HS-27A (cell line): Measurements from ENCODE around the gene SH2D3A.
"Not testable (repeated sequence)": the region's sequence is repeated elsewhere in the genome, so short reads cannot be mapped to it uniquely, and the experiment has no call there.

Experiments
- DNase-seq: peaks from one replicate; pipeline ENCODE4 v3.0.0-alpha.2; 2012; ENCODE audit warnings: low read depth, missing footprints

Gene SH2D3A

DNA sequence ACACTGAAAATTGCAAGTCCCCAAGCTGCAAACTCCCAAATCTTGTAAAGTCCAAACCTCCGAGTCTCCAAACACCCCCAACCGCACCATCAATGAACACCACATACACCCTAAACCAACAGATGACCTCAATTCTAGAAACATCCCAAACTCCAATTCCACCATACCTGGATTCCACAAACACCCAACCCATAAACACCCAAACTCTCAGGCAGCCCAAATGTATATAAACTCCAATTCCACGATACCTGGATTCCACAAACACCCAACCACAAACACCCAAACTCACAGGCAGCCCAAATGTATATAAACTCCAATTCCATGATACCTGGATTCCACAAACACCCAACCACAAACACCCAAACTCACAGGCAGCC is 47.3 kb downstream of the SH2D3A start:
- DNase-seq = no peak

DNA sequence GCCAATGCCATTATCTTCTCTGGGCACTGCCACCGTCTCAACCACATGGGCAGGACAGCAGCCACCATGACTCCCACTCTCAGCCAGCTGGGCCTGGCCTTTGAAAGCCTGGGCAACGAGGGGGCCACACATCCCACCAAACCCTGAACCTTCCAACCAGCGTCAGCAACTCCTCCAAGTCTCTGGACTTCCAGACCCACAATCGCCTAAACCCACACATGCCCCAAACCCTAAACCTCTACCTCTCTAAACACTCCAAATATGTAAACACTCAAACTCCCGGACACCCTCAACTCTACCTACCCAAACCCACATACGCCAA is 47.7 kb downstream of the SH2D3A start:
- no peak for DNase-seq

DNA sequence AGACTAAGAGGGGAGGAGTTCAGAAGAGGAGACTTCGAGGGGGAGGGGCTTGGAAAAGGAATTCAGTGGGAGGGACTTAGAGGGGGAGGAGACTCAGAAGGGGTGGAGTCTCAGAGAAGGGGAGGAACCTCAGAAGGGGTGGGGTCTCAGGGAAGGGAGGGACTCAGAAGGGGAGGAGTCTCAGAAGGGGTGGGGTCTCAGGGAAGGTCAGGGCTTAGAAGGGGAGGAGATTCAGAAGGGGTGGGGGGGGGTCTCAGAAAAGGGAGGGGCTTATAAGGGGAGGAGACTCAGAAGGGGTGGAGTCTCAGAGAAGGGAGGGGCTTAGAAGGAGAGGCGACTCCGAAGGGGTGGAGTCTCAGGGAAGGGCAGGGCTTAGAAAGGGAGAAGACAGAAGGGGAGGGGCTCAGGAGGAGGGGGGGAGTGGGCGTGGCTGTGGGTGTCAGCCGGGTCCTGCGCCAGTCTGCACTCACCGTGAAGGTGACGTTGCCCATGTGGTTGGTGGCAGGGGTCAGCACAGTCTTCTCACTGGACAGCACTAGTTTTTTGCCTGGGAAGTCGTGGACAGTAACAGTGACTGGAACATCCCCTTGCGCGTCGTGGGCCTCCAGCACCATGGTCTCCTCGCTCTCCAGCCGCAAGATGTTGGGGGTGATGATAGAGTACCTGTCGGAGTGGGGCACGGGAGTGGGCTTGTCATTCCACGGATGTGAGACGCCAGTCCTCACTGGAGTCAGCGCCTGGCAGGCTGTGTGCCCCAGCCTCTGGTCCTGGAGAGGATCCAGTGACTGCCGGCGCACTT is 48.3 kb downstream of the SH2D3A start:
- no peak for DNase-seq

DNA sequence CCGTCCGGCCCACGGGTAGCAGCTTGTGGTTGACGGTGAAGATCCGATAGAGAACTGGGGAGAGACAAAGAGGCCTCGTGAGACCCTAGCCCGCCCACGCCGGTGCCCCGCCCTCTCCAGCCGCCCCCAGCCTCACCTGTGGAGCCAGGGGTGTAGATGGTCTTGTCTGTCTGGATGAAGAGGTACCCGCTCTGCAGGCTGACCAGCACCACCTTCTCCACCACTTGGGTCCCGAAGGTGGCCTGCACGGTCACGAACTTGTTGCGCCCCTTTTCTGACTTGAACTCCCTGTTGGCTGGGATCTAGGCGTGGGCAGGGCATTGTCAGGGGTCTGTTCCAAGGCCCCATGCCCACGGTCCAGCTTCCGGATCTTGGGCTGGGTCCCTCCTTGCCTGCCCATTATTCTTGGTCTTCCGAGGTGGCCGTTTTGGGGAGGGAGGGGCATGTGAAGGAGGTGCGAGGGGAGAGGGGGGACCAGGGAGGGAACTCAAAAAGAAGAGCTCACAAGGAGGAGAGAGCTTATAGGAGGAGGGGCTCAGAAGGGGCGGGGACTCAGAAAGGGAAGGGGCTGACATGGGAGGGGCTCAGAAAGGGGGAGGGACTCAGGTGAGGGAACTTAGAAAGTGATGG is 49.0 kb downstream of the SH2D3A start:
- no peak for DNase-seq

DNA sequence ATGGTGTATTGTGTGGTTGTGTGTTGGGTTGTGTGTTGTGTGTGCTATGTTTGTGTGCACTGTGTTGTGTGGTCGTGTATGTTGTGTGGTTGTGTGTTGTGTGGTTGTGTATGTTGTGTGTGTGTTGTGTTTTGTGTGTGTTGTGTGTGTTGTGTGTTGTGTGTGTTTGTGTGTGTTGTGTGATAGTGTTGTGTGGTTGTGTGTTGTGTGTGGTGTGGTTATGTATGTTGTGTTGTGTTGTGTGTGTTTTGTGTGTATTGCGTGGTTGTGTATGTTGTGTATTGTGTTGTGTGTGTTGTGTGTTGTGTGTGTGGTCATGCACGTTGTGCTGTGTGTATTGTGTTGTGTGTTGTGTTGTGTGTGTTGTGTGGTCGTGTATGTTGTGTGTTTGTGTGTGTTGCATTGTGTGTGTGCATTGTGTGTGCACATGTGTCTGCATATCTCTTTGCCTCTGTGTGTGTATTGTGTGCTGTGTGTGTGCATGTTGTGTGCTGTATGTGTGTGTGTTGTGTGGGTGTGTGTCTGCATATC is 49.7 kb downstream of the SH2D3A start:
- no peak for DNase-seq

DNA sequence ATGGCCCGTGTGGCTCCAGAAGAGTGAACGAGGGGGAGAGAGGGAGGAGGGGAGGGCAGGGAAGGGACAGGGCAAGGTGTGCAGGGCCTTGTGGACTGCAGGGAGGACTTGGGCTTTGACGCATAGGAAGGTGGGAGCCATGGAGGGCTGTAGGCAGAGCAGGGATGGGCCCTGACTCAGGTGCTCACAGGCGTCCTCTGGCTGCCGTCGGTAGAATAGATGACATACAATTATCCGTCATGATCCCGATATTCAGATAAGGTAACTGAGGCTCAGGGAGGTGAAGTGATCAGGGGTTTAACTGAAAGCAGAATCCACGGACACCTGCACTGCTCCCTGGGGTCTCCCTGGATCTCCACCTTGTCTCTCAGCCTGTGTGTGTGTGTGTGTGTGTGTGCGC is 50.2 kb downstream of the SH2D3A start:
- DNase-seq = no peak

DNA sequence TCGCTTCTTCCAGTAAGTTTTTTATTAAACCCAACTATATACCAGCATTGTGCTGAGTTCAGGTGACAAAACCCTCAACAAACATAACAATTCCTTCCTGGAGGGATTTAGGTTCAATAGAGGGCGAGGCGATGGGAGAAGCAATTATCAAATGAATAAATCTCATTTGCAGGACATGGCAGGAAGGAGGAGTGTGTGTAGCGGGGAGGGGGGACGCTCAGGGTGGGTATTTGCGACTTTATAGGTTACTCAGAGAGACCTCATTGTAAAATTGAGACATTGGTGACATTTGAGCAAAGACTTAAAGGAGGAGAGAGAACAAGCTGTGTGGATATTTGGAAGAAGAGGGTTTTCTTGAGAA is 50.6 kb downstream of the SH2D3A start:
- no peak for DNase-seq

DNA sequence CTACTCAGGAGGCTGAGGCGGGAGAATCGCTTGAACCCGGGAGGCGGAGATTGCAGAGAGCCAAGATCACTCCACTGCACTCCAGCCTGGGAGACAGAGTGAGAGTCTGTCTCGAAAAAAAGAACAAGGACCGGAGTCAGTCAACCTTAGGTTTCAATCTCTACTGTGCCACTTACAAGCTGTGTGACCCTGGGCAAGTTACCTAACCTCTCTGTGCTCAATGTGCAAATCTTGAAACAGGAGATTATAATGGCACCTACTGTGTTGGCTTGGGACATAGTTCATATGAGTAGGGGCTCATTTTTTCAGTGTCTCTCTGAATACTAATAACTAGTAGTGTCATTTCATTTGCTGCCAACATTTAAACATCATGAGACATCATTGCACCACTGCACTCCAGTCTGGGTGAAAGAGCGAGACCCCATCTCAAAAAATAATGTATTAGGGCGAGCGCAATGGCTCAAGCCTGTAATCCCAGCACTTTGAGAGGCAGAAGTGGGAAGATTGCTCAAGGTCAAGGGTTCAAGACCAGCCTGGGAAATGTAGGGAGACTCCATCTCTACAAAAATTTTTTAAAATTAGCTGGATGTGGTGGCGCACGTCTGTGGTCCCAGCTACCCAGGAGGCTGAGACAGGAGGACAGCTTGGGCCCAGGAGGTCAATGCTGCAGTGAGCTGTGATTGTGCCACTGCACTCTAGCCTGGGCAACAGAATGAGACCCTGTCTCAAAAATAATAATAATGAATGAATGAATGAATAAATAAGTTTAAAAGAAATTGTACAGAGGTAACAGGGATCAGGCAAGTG is 52.3 kb downstream of the SH2D3A start:
- no peak for DNase-seq

DNA sequence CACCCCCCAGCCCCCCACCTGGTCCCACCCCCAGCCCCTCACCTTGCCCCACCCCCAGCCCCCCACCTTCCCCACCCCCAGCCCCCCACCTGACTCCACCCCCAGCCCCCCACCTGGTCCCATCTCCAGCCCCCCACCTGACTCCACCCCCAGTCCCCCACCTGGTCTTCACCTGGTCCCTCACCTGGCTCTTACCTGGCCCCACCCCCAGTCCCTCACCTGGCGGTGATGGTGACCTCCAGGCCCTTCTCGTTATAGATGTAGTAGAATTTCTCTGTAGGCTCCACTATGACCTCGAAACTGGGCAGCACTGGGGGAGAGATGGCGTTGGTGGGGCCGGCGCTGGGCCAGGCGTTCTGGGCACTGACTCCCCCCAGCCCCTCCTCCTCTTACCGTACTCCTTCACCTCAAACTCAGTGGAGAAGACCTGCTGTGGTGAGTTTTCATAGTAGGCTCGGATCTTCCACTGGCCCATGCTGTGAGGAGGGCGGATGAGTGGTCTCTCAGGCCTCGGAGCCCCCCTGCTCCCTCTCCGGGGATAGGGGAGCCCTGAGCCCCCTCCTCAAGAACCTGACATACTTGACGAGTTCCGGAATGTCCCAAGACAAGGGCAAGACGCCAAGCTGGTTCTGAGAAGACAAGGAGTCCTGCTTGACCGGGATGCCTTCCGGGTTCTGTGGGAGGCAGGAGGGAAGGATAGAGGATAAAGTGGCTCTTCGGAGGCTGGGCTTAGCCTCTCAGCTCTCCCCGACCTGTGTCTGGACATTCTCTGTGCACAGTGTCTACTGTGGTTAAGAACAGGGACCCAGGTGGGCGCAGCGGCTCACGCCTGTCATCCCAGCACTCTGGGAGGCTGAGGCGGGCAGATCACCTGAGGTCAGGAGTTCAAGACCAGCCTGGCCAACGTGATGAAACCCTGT is 53.2 kb downstream of the SH2D3A start:
- no peak for DNase-seq

DNA sequence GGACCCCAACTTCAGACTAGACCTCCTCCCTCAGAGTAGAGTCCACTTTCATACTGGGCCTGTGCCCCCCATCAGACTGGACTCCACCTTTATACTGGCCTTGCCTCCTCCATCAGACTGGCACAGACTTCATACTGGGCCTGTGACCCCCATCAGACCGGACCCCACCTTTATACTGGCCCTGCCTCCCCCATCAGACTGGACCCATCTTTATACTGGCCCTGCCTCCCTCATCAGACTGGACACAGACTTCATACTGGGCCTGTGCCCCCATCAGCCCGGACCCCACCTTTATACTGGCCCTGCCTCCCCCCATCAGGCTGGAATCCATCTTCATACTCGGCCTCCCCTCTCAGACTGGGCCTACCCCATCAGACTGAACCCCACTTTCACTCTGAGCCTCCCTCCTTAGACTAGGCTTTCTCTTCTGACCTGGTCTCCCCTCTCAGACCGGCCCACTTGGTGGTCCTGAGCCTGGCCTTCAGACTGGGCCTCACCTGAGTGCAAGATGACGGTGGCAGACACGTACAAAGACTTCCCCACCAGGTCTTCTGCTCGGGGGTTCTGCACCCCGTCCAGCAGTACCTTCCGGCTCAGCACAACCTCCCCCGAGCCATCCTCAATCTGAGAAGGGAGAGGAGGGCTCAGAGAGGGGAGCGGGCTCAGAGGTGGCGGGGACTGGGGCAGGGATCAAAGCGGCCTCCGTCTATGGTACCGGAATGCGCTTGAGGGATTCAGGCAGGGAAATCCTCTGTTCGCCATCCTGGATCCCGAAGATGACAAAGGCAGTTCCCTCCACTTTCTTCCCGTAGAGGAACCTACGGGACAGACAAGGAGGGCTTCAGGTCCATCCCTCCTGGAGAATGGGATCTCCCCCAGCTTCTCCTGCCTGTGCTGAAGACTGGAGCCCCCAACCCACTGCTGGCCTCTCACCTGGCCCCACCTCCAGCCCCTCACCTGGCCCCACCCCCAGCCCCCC is 54.3 kb downstream of the SH2D3A start:
- DNase-seq = no peak

DNA sequence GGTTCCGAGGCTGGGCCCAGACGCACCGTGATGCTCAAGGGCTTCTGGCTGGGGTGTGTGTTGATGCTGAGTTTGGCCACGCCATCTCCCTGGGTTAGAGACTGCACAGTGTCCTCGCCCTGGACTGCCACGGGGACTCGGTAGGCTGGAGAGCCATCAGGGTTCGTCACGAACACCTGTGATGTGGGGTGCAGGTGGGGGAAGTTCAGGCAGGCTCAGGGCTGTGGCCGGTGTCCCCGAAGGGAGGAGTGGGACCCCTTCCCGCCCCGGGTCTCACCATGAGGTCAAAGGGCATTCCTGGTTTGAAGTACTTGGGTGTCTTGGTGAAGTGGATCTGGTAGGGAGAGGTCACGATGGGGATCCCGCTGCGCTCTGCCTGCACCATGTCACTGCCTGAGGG is 55.0 kb downstream of the SH2D3A start:
- DNase-seq = no peak

DNA sequence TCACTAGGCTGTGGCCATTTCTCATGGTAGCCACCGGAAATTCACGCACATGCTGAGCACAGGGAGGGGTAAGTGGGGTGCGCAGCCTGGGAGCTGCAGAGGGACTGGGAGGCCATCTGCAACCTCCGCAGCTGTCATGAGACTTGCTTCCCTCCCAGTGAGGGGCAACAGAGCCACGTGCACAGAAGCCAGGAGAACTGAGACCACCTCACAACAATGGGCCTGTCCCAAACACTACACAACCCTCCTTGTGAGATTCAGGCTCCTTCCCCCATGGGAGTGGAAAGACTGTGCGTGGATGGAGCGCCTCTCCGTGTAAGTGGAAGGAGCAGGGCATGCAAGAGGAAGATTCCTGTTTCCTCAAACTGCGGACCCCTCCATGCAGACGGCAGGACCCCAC is 55.6 kb downstream of the SH2D3A start:
- DNase-seq = no peak

DNA sequence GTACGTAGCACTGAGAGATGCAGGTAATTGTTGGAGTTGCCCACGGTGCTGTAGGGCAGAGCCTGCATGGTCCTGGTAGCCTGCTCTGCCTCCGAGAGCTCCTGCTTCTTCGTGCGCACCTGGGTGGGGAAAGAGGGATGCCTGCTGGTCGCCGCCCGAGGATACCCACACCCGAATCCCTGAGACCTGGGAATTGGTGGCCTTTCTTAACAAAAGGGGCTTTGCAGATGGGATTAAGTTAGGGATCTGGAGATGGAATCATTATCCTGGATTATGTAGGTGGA is 56.2 kb downstream of the SH2D3A start:
- no peak for DNase-seq

DNA sequence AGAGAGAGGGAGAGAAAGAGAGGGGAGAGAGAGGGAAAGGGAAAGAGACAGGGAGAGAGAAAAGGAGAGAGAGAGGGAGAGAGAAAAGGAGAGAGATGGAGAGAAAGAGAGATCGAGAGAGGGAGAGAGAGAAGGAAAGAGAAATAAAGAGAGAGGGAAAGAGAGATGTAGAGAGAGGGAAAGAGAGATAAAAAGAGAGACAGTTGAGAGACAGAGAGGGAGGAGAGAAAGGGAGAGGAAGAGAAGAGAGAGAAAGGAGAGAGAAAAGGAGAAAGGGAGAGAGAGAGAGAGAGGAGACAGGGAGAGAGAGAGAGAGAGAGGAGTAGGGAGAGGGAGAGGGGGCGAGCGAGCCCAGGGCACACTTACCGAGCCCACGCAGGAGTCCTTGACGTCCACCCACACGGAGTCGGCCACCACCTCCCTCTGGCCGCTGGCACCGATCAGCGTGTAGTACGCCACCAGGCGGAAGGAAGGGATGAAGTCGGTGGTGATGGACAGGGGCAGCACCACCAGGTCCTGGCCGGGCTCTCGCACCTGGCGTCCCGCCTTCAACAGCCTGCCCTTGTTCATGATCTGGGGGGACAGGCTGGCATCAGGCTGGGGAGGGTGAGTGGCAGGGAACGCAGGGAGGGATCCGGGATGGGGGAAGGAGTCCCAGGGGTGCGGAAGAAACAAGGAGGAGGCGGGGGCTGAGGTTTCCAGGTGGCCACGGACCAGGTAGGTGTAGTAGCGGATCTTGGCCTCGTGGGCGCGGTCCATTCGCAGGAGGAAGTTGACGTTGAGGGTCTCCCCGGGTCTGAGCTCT is 56.8 kb downstream of the SH2D3A start:
- no peak for DNase-seq

DNA sequence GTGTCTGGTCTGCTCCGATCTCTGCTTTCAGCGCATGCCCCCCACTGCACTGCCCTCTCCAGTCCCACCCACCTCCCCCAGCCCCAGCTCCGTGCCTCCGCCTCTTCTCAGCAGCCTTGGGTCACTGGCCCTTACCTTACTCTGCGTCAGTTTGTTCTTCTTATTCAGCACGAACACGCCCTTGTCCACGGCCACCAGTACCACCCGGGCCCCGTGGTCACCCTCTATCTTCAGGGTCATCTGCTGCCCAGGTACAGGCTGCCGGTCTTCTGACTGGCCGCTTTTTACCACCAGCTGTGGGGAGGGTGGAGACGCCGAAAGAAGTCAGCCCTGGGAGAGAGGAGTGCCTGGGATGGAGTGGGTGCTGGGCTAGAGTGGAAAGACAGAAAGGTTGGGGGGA is 57.7 kb downstream of the SH2D3A start:
- DNase-seq = no peak

DNA sequence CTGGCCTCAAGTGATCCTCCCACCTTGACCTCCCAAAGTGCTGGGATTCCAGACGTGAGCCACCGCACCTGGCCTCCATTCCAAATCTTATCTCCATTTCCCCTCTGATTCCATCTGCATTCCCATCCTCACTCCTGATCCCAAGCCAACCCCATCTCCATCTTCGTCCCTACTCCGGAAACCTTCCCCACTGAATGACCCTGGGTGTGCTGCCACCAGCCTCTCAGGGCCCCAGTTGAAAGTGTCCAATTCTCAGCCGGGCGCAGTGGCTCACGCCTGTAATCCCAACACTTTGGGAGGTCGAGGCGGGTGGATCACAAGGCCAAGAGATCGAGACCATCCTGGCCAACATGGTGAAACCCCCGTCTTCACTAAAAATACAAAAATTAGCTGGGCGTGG is 58.3 kb downstream of the SH2D3A start:
- not testable (repeated sequence) for DNase-seq

DNA sequence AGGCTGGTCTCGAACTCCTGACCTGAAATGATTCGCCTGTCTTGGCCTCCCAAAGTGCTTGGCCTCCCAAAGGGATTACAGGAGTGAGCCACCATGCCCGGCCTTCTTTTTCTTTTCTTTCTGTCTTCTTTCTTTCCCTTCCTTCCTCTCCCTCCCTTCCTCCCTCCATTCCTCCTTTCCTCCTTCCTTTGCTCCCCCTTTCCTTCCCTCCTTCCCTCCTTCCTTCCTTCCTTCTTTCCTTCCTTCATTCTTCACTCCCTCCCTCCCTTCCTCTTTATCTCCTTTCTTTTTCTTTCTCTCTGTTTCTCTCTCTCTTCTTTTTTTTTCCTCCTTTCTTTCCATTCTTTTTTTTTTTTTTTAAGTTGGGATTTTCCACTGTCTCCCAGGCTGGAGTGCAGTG is 58.9 kb downstream of the SH2D3A start:
- no peak for DNase-seq

DNA sequence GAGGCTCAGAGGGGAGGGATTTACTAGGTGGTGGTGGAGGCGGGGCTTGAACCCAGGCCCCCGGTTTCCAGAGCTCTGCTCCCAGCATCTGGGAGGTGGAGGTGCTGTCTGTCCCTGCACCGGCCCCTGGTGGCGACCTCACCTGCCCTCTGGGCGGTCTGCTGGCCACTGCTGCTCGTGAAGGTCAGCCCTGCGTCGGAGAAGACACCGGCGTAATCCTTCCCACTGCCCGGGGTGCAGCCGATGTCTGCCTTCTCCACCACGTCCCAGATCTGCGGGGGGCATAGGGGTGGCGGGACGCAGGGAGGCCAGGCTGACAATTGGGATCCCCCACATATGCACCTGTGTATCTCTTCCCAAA is 59.6 kb downstream of the SH2D3A start:
- DNase-seq = no peak

DNA sequence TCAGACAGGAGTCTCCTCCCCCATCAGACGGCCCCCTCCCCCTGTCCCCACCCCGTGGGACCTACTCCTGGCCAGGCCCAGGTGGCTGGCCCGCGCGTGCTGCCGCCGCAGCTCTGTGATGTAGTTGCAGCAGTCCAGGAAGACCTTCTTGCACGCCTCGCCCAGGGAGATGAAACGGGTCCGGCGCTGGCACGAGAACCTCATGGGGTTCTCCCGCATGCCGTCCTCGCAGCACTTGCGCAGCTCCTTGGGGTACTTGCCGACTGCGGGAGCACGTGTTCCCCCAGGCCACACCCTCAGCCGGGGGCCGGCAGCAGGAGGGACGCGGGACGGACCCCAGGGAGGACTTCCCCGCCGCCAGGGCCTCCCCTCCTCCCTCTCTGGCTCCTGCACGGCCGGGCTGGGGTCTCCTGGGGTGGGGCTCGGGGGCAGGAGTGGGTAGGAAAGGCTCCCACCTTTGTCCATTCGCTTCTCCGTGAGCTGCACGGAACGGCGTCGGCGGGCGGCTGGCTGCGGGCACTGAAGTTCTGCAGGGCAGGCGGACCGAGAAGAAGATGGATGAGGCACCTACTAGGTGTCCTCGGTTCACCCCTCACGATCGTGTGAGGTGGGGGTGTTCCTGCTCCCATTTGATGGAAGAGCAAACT is 60.1 kb downstream of the SH2D3A start:
- DNase-seq = no peak

DNA sequence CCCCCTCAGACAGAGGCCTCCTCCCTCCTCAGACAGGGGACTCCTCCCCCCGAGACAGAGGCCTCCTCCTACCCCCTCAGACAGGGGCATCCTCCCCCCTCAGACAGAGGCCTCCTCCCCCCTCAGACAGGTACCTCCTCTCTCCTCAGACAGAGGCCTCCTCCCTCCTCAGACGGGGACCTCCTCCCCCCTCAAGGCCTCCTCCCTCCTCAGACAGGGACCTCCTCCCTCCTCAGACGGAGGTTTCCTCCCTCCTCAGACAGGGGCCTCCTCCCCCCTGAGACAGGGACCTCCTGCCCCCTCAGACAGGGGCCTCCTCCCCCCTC is 60.6 kb downstream of the SH2D3A start:
- no peak for DNase-seq
